ENCODE results near the gene CDH6.

The CDH6 gene

DNA sequence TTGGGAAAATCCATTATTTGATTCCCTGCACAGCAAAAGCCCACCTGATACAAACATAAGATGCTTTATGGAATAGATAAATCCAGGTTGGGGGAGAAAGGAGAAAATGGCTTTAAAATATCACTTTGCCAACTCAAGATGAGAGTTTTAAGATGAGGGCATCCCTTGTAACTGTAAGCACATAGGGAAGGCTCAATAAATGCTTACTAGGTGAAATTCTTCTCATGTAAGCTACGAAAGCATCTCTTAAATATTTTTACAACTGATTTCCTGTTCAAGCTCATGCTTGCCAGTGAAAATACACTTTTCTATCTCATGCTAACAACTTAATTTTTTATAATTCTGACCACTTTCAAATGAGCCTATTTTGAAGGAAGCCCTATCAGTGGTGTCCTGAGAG, 11.5 kb downstream of the CDH6 start:
- DNase-seq, result no peak

DNA sequence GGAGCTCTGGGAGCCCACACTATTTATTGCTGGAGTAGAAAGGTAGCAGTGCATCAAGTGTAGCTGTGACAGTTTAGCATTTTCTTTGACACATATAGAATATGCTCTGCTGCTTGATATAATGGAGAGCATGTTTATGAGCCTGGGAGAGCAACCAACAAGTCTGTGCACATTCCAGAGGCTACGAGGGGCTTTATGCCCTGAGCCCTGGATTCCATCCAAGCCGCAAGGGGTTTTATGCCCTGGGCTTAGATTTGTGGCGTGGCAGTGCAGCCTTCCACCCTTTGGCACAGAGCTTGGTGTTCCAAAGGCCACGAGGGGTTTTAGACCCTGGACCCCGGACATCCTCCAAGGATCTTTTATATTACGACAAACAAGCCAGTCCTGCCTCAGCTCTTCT, 14.6 kb downstream of the CDH6 start:
- no peak for DNase-seq

DNA sequence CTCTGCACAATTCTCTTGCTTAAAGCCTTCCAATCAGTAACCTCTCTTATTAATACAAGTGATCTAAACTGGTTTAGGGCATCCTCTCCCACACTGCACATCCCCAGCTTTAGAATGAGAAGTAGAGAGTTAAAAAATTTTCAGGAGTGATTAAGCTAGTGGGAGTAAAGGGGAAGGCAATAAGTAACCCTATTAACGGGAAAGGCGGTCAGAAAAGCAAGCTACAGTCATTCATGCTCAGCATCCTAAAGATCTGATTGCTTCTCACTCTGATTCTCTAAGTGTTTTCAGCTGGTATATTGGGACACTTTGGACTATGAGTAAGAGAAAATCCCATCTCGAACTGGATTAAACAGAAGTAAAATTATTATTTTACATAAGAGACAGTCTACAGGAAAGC, 15.8 kb downstream of the CDH6 start:
- DNase-seq, result no peak

DNA sequence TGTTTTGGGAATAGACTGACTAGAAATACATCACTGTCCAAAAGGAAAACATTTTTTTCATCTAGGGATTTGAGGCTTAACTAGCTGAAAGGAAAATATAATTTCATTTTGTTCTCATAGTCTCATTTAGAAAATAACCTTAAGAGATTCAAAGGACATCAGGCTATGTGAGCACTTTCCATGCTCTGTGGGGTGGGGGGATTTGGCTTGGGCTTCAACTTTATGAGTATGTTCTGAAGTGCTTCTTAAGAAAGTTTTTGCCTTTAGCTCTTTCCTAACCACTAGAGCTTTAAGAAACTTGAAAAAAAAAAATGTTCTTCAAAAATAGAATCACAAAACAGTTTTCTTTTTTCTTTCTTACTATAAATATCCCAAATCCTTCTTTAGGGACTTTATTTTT, 17.6 kb downstream of the CDH6 start:
- DNase-seq, result no peak

DNA sequence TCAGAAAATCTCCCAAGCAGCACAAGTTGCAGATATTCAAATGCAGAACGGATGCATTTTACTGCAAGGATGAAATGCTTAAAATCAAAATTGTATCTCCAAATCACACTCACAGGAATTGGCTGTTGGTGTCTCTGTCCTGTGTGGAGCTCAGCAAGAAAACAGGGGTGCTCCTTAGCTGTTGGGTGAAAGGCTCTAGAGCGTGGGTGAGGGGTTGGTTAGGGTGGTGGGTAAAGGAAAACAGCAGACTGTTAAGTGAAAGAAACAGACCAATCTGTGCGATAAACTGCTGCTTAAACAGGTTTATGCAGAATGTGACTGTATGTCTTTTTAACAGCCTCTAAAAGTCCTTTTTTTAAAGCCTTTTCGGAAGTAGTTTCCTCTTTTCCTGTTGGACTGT, 19.8 kb downstream of the CDH6 start:
- no peak for DNase-seq

DNA sequence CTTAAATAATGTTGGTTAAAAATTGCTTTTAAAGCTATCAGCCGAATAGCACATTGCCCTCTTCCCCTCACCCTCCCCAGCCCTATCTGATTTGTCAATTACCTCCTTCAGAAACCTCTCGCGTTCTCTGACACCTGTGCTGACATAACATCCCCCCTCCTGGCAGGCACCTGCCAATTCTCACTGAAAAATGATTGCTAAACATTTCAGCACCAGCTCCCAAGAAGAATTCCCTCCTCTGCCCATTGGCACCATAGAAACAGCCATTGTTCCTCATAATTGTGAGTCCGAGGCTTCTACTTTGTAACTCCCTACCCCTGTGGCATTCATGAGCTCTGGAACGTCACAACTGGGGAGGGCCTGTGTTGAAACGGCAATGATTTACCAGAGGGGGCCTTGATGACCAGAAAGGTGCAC, 20.2 kb downstream of the CDH6 start:
- peak; percentile 61 to 72 for DNase-seq

DNA sequence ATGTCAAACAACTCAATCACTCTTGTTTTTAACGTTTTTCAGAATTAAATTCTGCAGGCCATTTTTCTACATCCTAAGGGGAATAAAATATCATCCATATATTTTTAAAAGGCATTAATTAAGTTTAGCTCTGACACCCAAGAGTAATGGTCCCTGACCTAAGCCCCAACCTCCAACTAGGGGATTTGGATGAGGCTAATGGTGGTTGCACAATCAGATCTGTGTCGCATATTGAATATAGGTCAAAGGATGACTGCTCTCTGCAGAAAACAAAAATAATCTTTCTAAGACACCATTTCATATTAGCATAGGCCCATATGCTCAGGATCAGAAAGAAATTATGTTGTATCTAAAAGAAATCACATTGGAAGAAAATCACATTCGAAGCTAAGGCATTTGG, 20.7 kb downstream of the CDH6 start:
- DNase-seq, result no peak

DNA sequence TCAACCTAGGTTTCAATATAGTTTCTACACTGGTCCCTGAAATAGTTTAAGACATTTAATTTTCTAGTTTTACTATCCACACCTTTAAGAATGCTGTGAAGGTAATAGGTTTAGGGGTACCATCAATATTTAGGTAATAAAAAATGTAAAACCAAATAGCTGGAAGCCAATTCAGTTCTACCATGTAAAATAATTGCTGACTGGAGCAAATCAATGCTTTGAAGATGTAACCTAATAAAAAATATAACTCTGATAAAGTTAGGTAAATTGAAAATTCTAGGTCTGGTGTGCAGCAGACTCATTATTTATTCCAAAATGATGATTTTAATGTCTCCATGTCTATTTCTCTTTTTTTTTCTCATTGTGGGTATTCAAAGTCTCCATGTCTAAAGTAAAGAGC, 21.8 kb downstream of the CDH6 start:
- no peak for DNase-seq

DNA sequence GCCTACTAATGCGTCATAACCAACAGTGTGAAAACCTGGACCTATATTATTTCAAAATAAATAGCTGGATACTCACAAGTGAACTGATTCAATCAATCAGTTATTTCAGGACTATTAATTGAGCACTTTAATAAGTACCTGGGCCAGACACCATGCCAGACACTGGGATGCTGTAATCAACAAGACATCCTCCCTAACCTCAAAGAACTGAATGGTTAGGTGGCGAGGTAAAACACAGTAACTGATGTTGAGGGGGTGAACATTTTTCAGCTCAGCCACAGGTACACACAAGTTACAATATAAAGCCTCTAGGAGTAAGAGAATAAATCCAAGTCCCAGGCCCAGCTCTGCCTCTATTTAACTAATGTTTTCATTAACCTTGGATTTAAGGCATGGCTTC, 24.0 kb downstream of the CDH6 start:
- no peak for DNase-seq

DNA sequence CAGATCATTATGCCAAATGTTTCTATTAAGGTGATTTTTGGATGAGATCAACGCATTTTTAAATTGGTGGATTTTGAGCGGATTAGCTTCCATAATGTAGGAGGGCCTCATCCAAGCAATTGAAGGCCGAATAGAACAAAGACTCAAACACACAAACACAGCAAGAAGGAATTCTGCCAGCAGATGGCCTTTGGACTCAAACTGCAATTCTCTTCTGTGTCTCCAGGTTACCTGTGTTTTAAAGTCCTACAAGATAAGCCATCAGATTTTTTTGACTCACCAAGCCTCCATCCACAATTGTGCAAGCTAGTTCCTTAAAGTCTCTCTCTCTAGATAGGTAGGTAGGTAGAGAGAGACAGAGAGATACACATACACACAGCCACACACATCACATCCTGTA, 25.5 kb downstream of the CDH6 start:
- no peak for DNase-seq

DNA sequence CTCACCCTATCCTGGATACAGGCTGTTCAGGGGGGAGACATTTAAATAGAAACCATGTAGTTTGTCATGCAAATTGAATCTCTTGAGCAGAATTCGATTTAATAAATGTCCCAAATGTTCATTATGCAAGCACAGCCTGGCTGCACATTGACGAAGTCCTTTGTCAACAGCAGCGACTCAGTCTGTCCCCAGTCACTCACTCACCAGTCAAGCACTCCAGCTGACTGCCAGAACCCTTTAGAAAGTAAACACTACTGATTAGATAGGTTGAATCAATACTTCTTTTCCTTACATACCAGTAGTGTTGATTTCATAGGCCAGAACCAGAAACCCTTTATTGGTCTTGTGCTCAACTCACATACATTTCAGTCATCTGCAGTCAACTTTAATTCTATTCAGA, 27.5 kb downstream of the CDH6 start:
- peak; percentile 54 to 59 for DNase-seq

DNA sequence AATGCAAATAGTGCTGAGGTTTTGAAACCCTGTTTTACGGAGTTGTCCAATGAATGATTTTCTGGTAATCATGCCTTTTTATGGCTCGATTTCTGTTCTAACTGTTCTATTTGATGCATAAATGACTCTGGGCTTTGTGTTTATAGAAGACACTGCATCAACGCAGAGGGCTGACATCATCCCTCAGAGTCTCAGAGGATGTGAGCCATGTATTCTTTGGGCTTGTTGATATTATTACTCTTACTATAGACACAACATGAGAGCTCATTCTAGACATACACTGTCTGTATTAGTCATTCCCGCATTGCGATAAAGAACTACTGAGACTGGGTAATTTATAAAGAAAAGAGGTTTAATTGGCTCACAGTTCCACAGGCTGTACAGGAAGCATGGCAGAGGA, 31.6 kb downstream of the CDH6 start:
- no peak for DNase-seq

DNA sequence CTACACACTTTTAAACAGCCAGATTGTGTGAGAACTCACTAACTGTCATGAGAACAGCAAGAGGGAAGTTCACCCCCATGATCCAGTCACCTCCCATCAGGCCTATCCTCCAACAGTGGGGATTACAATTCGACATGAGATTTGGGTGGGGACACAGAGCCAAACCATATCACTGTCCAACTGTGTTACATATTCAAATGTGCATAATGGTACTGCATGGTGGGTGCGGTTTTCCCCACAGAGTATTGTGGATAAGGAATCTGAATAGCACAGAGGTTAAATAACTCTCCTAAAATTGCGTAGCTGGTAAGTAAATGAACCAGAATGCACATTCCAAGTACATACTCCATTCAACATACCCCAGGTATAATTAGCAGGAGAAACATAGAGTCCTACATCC, 32.1 kb downstream of the CDH6 start:
- no peak for DNase-seq

DNA sequence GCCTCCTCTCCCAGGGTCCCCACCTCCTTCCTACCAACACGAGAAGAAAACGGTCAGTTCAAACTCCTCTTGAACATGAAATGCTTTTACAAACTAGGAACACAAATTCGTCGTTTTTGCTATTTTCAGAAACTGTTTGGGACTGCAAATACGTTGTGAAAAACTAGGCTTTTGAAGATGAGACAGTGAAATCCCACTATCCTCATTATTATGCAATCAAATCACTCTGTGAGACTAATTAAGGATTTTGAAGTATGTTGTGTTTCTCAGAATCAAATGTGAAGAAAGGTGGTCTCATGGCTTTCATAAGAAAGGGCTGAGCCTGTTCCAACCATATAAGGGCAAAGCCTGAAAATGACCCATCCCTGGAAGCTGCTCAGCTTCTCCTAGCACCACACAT, 33.2 kb downstream of the CDH6 start:
- DNase-seq, result no peak

DNA sequence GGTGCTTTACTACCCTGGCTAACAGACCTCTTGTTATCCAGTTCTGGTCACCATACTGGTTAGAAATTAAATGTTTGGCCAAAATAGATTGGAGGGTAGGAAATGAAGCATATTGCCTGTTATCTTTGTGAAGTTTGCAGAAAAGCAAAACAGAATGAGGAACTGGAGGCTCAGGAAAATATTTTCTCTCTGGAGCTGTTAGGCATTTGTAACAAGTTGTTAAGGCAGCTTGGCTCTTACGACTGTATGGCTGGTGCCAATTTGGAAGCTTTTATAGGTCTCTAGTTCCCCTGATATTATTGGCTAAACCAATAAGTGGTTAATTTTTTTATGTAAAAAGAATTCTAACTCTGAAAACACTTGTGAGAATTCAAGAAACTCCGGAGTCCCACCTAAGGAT, 35.8 kb downstream of the CDH6 start:
- DNase-seq, result no peak

DNA sequence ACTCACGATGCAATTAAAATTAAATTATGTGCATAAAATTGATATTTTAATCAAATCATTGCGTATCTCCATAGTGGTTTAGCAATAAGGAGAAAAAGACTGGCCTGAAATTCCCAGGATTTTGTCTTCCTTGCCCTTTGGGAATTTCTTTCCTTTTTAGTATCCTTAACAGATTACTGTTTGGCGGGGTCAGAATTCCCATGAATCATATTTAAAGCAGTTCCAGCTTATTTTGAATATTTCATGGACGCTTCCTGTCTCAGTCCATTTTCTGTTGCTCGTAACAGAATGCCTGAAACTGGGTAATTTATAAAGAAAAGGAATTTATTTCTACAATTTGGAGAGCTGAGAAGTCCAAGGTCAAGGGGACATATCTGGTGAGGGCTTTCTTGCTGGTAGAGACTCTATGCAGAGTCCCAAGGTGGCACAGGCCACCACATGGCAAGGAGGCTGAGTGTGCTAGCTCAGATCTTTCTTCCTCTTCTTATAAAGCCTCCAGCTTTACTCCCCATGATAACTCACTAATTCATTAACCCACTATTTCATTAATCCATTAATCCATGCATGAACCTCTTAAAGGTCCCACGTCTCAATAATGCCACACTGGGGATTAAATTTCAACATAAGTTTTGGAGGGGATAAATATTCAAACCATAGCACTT, 37.8 kb downstream of the CDH6 start:
- DNase-seq, result no peak

DNA sequence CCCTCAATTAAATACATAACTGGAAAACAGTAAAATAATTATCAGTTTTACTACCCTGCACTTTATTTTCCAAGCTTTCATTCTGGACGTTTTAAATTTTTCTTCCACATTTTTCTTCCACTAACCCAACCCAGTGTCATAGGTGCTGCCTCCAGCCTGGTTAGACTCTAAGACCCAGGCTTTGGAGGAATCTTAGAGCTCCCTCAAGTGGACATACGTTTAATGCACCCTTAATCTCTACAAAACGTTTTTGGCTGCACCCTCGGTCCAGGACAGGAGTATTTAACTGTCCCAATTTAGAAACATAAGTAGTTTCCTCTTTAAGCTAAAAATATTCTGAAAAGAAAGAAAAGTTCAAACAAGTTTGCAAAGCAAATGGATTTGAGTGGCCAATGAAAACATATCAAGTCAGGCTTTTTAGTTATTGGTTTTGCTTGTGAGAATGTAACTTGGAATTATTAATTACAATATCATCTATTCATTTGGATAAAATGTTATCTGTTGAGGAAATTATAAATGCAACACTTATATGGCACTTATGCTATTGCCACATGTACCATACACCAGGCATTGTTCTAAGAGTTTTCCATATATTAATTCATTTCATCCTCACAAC, 38.9 kb downstream of the CDH6 start:
- peak; percentile 76 to 83 for DNase-seq

DNA sequence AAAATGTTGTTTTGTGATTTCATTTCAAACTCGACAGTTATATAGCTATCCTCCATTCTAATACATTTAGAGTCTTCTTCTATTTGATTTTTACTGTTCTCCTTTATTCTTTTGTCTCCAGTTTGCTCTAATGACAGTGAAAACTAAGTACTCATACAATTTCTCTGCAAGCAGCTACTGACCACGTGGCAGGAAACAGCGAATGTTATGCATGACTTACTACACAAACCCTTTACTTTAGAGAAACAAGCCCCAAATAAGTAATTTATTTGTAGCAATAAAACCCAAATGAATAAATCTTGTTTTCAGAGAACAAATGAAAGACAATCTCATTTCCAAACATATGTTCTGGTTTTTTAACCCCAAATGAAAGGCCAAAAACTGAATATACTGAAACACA, 41.9 kb downstream of the CDH6 start:
- DNase-seq, result no peak

DNA sequence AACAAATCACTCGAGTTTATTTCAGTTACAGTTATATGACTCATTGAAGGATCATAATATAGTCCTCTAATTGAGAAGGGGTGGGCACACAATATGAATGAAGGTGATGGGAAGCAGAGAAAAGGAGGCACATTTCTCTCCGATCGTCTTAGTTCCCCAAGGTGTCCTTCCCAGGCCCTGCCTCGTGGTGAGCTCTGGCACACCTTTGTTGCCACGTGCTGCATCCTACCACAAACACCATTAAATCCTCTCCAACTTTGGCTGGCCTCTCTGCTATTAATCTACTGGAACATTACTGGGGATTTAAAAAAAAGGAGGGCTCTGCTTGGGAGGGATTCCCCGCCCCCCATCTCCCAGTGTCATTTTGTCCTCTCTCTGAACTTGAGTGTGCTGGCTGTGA, 42.9 kb downstream of the CDH6 start:
- DNase-seq, result no peak

DNA sequence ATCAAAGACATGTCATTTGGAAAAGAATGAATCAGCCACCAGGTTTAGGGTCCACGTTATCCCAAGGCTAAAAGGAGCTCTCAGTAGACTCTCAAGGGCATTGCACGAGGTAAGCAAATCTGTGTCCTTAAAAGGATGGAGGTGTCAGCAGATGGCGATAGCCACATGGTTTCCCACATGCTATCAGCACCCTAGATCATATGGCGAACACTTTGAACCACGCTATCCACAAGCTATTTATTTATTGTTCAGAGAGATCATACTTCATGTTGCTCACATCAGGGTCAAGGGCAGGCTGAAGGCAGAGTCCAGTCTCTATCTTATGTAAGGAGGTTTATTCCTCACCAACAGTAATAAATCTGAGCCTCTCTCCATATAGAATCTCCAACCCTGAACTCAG, 43.7 kb downstream of the CDH6 start:
- no peak for DNase-seq

DNA sequence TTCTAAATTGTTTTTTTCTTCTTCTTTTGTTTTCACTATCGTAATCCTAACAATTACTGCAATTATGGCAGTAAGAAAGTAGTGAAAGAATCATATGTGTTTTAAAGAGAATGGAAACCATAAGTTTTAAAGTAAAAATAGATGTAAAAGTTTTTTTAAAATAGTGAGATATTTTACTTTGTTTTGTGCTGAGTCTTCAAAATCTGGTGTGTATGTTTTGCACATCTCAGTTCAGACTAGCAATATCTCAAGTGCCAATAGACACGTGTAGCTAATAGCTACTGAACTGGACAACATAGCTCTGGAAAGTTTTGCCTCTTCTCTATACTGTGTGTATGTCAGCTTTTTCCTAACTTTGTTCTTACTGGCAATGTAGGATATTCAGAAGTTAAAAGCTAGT, 45.0 kb downstream of the CDH6 start:
- no peak for DNase-seq

DNA sequence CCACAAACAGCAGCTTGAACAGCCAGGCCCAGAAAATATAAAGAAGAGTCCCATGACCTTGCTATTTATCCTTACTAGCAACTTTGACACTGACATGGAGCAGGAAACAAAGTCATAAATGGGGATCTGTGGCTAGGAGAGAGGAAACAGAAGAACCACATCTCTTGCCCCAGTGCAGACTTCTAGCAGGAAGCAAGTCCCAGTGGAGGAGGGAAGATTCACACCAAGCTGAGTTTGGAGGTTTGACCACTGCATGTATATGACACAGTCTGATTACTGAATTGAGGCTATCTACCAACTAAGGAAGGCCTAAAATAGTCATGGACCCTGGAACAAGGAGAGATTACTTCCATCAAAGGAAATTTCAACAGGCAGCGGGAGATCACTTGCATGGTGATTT, 51.4 kb downstream of the CDH6 start:
- no peak for DNase-seq

DNA sequence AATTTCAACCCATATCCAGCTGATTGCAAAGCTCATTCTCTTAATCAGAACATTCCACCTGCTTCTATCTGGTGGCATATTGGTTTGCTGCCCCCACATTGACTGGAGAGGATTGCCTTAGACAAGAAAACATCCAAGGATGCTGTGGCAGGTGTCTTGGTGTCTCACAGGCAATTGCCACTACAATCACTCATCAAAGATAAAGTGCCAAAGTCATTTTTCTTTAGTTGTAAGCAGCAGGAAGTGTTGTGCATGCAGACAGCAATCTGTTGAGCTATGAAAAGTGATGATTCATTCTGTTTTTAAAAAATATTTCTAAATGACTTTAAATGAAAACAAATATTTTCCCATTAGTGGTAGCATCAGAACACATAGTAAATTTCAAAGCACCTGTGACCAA, 53.9 kb downstream of the CDH6 start:
- no peak for DNase-seq

DNA sequence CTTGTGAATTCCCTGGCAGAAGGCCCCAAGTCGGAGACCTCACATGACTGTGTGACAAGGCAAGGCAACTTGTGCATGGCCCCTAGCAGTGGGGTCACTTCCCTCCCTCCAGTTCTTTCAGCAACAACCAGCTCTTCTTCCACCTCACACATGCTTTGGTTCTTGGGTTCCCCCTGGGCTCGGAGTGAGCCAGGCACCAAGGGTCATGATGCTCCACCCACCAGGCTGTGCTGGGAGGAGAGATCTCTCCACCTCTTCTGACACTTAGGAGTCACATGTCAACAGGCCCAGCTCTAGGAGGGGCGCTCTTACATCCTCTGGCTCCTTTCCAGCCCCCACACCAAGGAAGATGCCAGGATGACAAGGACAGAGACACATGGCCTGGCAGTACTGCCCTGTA, 56.7 kb downstream of the CDH6 start:
- DNase-seq, result no peak

DNA sequence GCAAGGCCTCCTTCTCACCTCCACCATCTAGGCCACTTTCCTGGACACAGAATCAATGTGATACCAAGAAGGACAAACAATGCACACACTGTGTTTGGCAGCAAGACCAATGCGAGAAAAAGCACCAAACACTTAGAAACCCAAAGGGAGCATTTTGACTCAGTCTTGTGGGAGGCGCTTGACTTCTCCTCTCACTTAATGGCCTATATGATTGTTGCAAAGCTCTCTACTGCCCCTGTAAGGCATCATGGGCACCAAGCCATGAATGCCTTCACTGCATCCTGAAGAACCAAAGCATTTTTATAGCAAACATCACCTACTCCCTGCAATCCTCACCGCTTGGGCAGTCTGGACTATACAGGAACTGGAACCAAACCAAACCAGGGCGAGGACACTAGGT, 57.5 kb downstream of the CDH6 start:
- no peak for DNase-seq

Data from SHP77 (cell line).